Fibroblast of skin of left biceps (primary cell): ENCODE results near the gene RNF208.
"Not testable (repeated sequence)": the region's sequence is repeated elsewhere in the genome, so short reads cannot be mapped to it uniquely, and the experiment has no call there.

ENCODE experiments used
- DNase-seq, 2 experiments: peaks; one replicate each; pipeline ENCODE4 v3.0.0-alpha.2; 2013; ENCODE audit warnings: low read depth in 2 of 2

The RNF208 gene

GRCh38 chr9:137240318-137240840 is 18.3 kb upstream of the RNF208 start:
- DNase-seq: no peak

- not testable (repeated sequence) for DNase-seq
These were observed 17.6 kb upstream of the RNF208 start for GRCh38 chr9:137239541-137240200.

GRCh38 chr9:137237759-137238726 is 16.0 kb upstream of the RNF208 start:
- DNase-seq: no peak

GRCh38 chr9:137236936-137237421 is 14.9 kb upstream of the RNF208 start:
- DNase-seq: no peak

- DNase-seq: no peak
These were observed 14.3 kb upstream of the RNF208 start for GRCh38 chr9:137236238-137236935.

GRCh38 chr9:137235424-137236237 is 13.6 kb upstream of the RNF208 start:
- DNase-seq: no peak

GRCh38 chr9:137234758-137235423 is 12.9 kb upstream of the RNF208 start:
- no peak for DNase-seq

GRCh38 chr9:137234055-137234697 is 12.1 kb upstream of the RNF208 start:
- DNase-seq: no peak

- no peak for DNase-seq
These were observed 11.3 kb upstream of the RNF208 start for GRCh38 chr9:137233143-137233980.

GRCh38 chr9:137232510-137232909 is 10.5 kb upstream of the RNF208 start:
- no peak for DNase-seq

GRCh38 chr9:137232101-137232500 is 10.1 kb upstream of the RNF208 start:
- DNase-seq: no peak

- no peak for DNase-seq
These were observed 9.5 kb upstream of the RNF208 start for GRCh38 chr9:137231372-137232039.

GRCh38 chr9:137230705-137231371 is 8.8 kb upstream of the RNF208 start, which contains the start of gene SLC34A3:
Gene SLC34A3, plus strand, starts transcription at chr9:137230901. Its CDS starts 802 bp downstream, at chr9:137231703.
- DNase-seq: no peak

- DNase-seq: no peak
These were observed 8.1 kb upstream of the RNF208 start for GRCh38 chr9:137229903-137230704.

GRCh38 chr9:137228968-137229896 is 7.2 kb upstream of the RNF208 start:
- DNase-seq: no peak

- DNase-seq: no peak
These were observed 6.5 kb upstream of the RNF208 start for GRCh38 chr9:137228506-137228967.
